Sciatic nerve (tissue), 2 donors: ENCODE results near the gene PIK3R1. TPM values are rescaled to one million over a fixed set of nuclear protein-coding genes. Genes with fewer than 3 reads are reported as not detected.

ENCODE experiments used
- ATAC-seq: fragments of 200-7000 bp; cut with Tn5 transposase; one replicate; pipeline ENCODE4 v1.9.1; 2020; ENCODE audit warnings: mild to moderate bottlenecking, moderate library complexity
- DNase-seq: peaks from one replicate; pipeline ENCODE4 v3.0.0-alpha.2; 2020; ENCODE audit warnings: low spot score
- intact Hi-C: fragments of 100-400 bp; cut with DNase I; formaldehyde crosslinking; loops from one replicate; pipeline ENCODE4 v1.14.2; 2022
- total RNA-seq: library from RNA; stranded (reverse); fragmentation: NEBNext Ultra II Directional; extraction: Animal tissue kit (Norgen Biotek cat#: 25700); gene quantifications from one replicate; pipeline ENCODE4 v1.2.1, GENCODE V29; 2021
- donor health status: DM: no; HTN: no; CAD: no.
- donor health status: DM: no; HTN: no; CAD: no.

Gene PIK3R1
- 288 TPM for total RNA-seq

DNA sequence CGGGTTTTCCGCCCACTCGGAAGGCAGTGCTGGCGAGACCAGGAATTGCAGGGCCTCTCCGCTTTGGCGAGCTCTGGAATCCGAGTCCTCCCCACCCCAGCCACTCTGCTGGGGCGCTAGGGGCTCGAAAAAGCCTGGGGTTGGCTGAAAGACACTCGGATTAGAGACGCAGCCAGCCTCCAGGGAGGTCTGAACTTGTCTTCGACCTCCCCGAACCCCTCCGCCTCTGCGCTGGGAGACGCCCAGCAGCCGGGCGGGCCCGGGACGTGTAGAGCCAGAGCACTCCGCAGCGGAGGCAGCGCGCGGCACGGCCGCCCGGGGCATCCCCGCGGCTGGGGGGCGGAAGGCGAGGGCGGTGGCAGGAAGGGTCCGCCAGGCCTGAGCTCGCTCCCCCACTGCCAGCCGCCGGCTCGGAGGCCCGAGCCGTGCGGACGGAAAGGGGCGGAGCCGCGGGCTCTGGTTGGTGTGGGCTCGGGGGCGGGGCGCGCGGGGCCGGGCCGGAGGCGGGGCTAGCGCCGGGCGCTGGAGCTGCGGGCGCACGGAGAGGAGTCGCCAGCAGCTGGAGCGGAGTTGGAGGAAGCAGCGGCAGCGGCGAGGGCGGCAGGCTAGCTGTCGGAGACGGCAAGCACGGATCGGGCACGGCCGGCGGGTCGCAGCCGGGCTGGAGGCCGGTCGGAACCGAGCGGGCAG is at the start of gene PIK3R1:
TSS of gene PIK3R1 (plus strand) at position 549 of the 690 bp plus-strand sequence. CDS start 10,920 bp downstream, outside the sequence.
- intact Hi-C loops, result no loop called here
- ATAC-seq (peak; percentile 93), DNase-seq (peak; percentile 98)

DNA sequence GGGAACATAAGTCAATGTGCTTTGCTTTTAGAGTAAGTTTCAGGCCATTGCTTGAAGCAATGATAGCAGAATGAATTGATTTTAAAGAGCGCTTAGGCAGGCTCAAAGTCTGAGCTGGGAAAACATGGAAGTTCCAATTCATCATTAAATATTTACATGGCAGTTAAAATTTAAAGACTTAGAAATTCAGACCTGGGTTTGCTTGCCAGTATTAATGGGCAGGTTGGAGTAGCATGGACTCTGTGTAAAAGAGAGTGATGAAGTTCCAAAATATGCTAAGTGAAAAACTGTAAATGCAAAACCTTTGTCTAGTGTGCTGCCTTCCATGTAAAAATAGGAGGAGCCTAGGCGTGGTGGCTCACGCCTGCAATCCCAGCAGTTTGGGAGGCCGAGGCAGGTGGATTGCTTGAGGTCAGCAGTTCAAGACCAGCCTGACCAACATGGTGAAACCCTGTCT is 48.3 kb upstream of the PIK3R1 start:
- intact Hi-C loops, result no loop called here
- no peak for DNase-seq
- no peak for ATAC-seq

DNA sequence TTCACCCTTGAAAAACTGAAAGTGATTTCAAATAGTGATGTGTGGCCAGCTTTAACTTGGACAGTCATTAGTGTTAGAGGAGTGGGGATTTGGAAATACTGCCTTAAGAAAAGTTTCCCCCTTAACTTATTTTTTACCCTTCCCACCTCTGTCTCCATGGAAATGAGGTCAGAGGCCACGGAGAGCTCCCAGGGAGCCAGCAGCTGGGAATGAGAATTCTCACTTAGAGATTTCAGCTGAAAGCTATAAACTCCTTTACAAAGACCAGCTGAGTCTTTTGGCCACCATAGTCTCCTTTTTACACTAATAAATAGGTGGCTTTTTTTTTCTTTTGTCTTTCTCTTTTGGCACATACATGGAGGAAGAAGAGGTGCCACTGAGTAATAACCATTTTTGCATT is 45.7 kb upstream of the PIK3R1 start:
- peak; percentile 18 for ATAC-seq
- DNase-seq, result no peak
- intact Hi-C loops, result no loop called here

DNA sequence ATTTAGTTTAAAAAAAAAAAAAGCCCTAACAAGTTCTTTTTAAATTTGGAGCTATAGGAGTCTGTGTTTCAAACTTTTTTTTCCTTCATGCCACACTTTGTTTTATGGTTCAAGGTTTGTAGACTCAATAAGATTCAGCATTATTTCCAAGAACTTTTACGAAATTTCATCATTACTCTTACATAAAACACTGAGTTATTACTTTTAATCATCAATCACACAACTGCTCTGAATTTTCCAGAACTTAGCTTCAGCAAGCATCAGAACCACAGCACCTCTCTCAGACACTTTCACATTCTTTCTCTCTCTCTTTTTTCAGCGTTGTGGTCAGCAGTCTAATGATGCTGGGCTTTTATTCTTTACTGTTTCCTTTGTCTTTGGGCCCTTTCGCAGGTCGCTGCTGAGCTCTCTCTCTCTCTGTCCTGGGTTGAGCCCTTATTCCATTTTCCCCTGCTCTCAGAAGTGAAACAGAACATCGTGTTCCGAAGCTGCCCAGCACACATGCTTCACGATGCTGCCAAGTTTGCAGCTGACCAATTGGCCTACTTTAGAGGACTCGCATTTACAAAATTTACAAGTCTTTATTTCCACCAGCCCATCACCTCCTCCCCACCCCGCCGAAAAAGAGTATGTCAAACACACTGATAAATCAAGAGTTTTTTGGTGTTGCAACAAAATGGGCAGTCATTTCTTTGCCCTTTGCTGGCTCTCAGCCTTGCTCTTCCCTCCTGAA is 44.6 kb upstream of the PIK3R1 start:
- peak; percentile 96 for ATAC-seq
- intact Hi-C loops, result no loop called here
- DNase-seq, result peak; percentile 69

DNA sequence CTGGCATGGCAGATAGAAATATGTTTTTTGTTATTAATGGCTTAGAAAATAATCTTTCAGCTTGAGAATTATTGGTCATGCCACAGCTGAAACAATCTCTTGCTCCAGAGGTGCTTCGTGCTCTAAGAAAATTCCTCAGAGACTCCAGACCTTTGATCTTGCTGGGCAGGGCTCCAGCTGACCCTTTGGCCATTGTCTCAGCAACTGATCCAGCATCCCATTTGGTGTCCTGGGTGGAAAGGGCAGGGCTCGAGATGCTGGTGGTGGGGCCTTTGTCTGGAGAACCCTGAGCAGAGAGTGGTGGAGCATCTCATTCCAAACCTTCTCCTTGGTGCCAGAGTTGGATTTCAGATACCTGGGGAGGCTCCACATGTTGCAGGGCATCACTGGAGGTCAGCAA is 43.2 kb upstream of the PIK3R1 start:
- ATAC-seq (peak; percentile 67), DNase-seq (peak; percentile 72)
- intact Hi-C loops, result no loop called here

DNA sequence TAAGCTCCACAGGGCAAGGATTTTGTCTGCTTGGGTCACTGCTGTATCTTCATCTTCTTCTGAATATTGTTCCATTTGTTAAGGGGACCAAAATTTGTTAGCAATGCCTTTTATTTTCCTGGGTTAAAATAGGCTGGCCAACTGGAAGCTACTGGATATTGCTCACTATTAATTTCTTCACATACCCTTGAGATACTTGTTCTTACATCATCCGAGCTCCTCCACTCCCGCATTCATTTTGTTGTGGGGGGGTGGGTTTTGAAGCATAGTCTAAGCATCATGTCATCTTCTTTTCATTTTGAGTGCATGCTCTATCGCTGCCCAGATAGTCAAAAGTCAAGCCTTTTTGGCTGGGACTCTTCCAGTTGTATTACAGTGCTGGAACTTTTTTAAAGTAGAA is 42.5 kb upstream of the PIK3R1 start:
- intact Hi-C loops, result no loop called here
- peak; percentile 46 for ATAC-seq

DNA sequence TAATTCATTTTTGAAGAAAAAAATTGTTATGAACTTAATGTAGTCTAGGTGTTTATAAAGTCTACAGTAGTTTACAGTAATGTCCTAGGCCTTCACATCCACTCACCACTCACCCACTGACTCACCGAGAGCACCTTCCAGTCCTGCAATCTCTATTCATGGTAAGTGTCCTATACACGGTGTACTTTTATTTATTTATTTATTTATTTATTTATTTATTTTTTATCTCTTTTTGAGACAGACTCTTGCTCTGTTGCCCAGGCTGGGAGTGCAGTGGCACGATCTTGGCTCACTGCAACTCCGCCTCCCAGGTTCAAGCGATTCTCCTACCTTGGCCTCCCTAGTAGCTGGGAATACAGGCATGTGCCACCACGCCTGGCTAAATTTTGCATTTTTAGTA is 39.3 kb upstream of the PIK3R1 start:
- DNase-seq (no peak), ATAC-seq (no peak)
- intact Hi-C loops, result no loop called here

More for the DNA sequence above, 42.5 kb upstream of the PIK3R1 start:
- no peak for DNase-seq

DNA sequence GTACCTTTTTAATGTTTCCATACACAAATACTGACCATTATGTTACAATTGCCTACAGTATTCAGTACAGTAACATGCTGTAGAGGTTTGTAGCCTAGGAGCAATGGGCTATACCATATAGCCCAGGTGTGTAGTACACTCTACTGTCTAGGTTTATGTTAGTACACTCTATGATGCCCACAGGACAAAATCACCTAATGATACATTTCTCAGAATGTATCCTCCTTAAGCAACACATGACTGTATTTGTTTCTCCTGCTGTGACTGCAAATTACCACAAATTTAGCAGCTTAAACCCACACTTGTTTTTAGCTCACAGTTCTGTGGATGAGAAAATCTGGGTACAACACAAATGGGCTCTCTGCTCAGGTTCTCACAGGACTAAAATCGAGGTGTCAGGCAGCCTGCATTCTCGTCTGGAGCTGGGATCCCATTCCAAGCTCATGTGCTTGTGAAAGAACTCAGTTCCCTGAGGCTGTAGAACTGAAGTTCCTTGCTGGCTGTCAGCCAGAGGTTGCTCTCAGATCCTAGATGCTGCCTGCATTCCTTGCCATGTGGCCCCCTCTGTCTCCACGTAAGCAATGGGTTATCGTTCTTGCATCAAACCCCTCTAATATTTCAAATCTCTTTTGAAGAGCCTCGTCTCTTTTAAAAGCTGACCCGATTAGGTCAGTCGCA is 38.6 kb upstream of the PIK3R1 start:
- no peak for DNase-seq
- ATAC-seq, result no peak
- intact Hi-C loops, result no loop called here

DNA sequence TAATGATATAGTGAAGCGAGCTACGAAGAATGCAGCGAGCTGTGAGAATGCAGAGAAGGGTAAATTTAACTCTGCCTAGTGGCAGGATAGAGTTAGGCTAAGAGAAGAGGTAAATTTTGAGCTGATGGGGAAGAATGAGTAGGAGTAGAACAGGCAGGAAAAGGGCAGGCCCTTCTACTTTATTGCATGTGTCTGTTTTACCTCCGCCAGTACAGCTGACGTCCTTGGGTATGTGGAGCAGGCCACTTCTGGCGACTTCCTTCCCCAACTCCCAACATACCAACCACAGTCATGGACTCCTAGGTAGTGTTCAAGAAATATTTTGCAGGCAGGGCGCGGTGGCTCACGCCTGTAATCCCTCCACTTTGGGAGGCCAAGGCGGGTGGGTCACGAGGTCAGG is 37.9 kb upstream of the PIK3R1 start:
- ATAC-seq (no peak), DNase-seq (no peak)
- intact Hi-C loops, result no loop called here

DNA sequence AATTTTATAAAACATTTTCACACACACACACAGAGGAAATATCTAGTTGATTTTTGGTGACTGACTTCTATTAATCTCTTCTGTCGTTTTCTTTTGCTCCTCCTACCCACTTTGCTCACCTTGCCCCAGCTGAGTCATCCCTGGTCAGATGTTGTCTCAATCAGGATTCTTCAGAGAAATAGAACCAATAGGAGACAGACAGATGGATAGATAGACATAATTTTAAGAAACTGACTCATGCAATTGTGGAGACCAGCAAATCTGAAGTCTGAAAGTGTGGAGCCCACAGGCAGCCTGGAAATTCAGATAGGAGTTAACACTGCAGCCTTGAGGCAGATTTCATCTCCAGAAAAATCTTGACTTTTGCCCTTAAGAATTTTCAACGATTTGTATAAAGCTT is 37.0 kb upstream of the PIK3R1 start:
- no peak for ATAC-seq
- intact Hi-C loops, result no loop called here
- DNase-seq, result no peak

DNA sequence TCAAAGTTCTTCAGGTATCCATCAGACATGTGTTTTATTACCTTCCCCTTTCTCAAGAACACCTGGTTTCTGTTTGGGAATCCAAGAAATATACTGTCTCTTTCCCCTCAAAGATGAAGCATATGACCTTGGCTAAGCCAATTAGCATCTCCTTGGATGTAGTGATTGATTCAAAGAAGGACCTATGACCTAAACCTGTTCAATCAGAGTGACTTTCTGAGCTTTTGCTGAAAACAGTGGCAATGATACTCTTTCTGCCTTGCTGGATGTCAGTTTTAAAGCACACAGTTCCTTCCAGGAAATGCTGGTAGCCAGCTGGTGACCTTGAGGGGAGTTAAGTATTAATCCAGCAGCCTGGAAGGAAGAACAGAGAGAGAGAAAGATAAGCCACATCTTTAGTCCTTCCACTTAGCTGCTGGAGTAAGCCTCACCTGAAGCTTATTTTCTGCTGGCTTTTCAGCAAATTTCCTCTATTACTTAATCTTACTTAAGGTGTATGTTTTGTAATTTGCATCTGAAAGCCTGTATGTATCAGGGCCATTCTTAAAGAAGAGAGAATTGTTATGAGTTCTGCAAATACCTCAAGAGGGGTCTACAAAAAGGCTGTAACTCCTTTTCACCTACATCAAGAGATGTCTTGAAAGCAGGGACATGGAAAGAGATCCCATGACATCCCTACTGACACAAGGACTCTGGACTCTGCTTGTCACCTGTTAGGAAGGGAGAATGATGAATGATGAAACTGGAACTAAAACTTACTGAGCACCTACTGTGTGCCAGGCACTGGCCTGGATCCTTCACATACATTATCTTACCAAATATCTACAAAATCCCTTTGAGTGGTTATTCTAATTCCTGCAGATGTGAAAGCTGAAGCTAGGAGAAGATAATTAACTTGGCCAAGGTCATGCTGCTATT is 35.2 kb upstream of the PIK3R1 start:
- intact Hi-C loops, result no loop called here
- no peak for ATAC-seq
- no peak for DNase-seq

DNA sequence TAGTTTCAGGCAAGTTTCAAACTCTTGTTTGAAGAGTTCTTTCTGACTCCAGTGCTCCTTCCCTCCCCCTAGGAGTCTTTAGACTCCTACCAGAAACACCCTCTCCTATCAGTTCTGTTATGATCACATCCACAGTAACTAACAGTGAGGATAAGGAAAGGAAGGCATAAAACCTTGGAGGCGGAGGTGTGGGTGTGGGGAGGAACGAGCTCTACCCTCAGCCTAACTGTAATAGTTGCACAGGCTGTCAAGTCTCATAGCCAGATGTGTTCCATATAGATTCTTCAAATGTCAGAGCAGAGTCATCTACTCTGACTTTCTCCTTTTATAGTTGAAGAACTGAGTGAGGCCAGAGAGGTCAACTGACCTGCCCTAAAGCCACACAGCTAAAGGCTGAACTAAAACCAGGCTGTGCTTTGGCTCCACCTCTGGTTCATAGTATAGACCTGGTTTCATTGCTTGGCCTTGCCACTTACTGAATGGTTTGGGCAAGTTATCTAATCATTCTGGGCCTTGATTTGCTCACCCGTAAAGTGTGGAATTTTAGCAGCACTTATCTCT is 34.4 kb upstream of the PIK3R1 start:
- intact Hi-C loops, result no loop called here
- no peak for DNase-seq
- ATAC-seq, result peak; percentile 15

DNA sequence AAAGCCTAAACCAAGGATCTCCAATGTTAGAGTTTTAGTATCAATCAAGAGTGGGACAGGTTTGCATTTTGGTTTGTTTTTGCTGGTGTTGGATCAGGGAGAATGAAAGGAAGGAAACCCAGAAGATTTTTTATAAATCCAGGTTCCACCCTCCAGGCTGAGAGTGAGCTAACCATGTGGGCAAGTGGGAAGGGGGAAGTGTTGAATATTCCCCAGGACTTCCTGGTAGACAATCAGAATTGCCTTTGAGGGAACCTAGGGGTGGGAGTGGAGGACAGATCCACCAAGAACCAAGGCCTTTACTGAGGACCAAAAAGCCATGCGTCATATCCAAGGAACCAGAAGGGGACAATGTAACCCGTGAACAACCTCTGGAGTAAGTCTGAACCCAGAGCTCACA is 33.5 kb upstream of the PIK3R1 start:
- intact Hi-C loops, result no loop called here
- no peak for DNase-seq
- ATAC-seq, result peak; percentile 13

DNA sequence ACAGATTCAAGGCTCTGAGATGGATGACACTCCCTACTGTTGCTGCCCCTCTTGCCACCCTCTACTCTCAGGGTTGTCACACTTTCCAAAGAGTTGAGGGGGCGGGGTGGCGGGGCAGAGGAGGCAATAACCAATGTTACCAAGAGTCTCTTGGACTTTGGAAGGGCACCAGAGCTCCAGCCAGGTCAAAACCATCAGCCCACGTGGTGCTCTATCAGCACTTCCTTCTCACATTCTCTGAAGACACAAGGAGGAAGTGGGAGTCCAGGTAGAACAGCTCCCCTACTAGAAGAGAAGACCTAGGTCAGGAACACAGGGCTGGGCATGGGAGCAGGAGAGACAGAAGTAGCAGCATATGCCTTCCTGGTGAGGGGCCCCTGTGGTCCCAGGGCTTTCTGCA is 33.0 kb upstream of the PIK3R1 start:
- ATAC-seq (no peak), DNase-seq (no peak)
- intact Hi-C loops, result no loop called here

DNA sequence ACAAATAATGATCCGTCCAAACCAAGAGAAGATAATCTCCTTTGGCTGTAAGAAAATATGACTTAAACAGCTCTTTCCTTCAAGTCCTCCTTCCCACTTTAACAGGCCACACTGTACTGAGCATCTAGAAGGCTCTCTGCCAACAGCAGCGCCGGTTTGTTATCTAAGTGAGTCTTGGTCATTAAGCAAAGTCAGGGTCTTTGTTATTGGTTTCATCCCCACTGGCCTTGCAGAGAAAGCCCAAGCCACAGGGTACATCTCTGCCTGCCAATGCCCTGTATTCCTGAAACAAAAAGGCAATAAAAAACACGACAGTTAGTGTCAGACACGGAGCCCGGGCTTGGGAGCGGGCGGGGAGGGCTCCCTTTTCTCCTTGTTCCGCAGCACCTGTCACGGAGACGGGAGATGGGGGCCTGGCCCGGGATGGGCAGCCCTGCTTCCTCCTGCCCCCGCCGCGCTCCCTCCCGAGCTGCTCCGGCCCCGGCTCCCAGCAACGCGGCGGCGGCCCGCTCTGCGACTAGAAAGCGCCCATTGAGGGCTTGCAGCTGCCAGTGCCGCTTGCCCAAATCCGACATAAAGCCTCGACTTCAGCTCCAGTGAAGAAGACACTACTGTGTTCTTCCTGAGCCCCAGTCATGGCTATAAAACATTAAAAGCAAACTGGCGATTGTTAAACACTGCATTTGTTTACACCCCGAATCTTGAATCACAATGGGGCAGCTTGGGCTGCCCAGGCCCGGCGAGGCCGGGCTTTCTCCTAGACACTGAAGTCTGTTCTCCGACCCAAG is 28.1 kb upstream of the PIK3R1 start:
- ATAC-seq (peak; percentile 52), DNase-seq (no peak)
- intact Hi-C loops, result no loop called here

DNA sequence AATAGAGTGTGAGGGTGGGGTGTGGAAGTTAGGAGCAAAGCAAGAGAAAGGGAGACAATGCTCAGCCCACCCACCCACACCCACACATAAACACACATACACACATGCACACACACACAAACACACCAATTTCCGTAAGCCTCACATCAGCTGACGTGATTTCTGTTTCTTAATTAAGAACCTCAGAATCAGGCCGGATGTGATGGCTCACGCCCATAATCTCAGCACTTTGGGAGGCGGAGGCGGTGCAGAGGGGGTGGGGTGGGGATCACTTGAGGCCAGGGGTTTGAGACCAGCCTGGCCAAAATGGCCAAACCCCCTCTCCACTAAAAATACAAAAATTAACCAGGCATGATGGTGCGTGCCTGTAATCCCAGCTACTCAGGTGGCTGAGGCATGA is 26.4 kb upstream of the PIK3R1 start:
- DNase-seq, result no peak
- ATAC-seq, result no peak
- intact Hi-C loops, result no loop called here

DNA sequence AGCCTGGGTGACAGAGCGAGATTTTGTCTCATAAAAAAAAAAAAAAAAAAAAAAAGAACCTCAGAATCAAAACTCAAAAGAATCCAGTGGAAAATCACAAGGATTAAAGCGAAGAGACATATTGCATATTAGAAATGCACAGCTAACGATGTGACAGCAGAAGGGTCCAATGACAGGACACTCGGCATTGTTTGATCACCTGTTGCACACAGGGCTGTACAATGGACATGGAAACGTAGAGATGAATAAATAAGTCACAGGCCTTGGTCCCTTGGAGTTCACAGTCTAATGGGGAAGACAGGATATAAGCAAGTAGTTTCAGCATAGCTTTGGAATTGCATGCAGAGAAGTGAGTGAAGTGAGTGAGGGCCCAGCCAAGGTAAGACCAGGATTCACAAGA is 25.9 kb upstream of the PIK3R1 start:
- DNase-seq (no peak), ATAC-seq (no peak)
- intact Hi-C loops, result no loop called here

DNA sequence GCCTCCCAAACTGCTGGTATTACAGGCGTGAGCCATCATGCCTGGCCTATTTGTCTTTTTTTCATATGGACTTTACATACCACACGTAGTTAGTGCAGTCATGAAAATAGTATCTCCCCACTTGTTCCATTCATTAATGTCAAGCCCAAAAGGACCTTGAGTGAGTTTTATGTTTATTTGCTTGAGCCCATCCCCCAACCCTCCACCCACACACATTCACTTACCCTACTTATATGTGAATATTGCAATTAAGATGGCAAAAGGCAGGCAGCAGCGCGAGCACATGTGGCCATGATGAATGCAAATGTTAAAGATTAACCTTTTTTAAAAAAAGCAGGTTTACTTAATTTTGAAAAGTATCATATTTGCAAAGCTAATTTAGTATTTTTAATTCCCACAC is 24.9 kb upstream of the PIK3R1 start:
- ATAC-seq (no peak), DNase-seq (no peak)
- intact Hi-C loops, result no loop called here
